ENCODE results near the gene NUP85. TPM values are rescaled to one million over a fixed set of nuclear protein-coding genes. Genes with fewer than 3 reads are reported as not detected.

Gene NUP85
- polyA plus RNA-seq, 1 of the 3 experiments (the other 2 are of a cell fraction): 80.5 TPM

DNA sequence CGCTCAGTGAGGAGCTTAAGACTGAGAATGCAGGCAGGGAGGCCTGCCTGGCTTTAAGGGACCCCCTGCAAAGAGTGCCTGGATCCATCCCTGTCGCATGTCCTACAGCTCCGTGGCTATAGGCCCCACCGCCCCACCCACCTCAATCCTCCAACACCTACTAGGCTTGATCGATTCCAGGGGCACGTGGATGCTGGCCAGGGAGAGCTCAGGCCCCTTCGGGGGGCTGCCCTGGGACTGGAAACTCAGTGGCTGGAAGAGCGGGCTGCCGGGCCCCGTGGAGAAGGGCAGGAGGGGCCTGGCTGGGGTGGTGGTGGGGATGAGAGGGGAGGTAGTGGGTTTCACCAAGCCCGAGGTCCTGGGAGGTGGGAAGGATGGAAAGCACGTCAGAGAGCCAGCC is 33.7 kb downstream of the NUP85 start (continued):
- TF ChIP-seq, protein P1, sequence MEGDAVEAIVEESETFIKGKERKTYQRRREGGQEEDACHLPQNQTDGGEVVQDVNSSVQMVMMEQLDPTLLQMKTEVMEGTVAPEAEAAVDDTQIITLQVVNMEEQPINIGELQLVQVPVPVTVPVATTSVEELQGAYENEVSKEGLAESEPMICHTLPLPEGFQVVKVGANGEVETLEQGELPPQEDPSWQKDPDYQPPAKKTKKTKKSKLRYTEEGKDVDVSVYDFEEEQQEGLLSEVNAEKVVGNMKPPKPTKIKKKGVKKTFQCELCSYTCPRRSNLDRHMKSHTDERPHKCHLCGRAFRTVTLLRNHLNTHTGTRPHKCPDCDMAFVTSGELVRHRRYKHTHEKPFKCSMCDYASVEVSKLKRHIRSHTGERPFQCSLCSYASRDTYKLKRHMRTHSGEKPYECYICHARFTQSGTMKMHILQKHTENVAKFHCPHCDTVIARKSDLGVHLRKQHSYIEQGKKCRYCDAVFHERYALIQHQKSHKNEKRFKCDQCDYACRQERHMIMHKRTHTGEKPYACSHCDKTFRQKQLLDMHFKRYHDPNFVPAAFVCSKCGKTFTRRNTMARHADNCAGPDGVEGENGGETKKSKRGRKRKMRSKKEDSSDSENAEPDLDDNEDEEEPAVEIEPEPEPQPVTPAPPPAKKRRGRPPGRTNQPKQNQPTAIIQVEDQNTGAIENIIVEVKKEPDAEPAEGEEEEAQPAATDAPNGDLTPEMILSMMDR (IDR thresholded peaks at IDR 0.05): no peak

DNA sequence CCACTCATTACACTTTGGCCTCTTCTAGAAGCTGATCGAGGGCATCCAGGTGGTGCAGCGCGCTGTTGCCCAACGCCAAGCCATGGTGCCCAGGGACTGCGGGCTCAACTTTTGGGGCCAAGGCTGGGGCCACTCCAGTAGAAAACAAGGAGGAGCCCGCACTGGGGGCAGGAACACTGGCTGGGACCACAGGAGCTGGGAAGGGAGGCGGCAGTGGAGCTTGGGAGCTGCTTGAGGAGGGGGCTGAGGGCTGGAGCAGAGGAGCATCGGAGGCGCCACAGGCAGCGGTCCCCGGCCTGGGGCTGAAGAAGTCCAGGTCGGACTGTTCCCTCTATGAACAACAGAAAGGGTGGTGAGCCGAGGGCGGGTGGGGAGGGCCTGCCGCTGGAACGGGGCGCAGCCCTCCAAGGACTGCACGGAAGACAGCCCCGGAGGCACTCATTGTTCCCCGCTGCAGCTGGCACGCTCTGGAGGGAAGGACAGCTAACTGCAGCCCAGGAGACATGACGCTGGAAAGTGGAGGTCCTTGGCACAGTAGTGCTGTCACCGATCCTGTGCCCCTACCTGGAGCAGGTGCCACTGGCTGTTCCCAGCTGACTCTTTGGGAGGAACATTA is 34.4 kb downstream of the NUP85 start:
- Histone ChIP-seq H3K9me2 (no peaks in the 10 kb centered on the region), H3K4me3 (ENCODE audit: low read depth in 2 of 2, low read length in 1 of 2) (no peak overlapping the region), H2AFZ (ENCODE audit: low read depth) (no peak overlapping the region), H3K4me1 (ENCODE audit: control insufficient read depth in 1 of 2, insufficient read depth in 2 of 2, low read depth in 1 of 2, low read length in 1 of 2) (no peaks in the 10 kb centered on the region; a peak in 1 of 4 replicates), H3K4me2 (no peak overlapping the region), H3K36me3 (replicated peaks in 1 of 2; ENCODE audit: control insufficient read depth in 1 of 2, insufficient read depth in 2 of 2, low read length in 1 of 2) (peaks cover 45 to 97% of the 10 kb centered on the region in 2 experiments), H3K27ac (ENCODE audit: low read depth in 2 of 2, low read length in 1 of 2) (no peak overlapping the region), H3K27me3 (ENCODE audit: insufficient read depth) (no peaks in the 10 kb centered on the region), H3F3A (replicated peaks; ENCODE audit: insufficient read depth) (peaks cover 29% of the 10 kb centered on the region), H3K79me2 (ENCODE audit: insufficient read depth) (no peaks in the 10 kb centered on the region), H3K9ac (no peak overlapping the region), H3K9me3 (no peaks in the 10 kb centered on the region), H4K20me1 (ENCODE audit: insufficient read depth) (peaks cover 3% of the 10 kb centered on the region; the same call in 1 of the 2 replicates)
- no peak for TF ChIP-seq CHD2 (IDR thresholded peaks at IDR 0.05; ENCODE audit: low read length, partially characterized antibody)
- TF ChIP-seq TAF1 (IDR thresholded peaks at IDR 0.05; ENCODE audit: borderline replicate concordance, low read depth, low read length): no peak
- TF ChIP-seq FOSL2 (IDR thresholded peaks at IDR 0.05; ENCODE audit: borderline replicate concordance, low read depth): no peak
- TF ChIP-seq PBX3 (IDR thresholded peaks at IDR 0.05): no peak
- TF ChIP-seq GATA2 (CRISPR knock-in tag; IDR thresholded peaks at IDR 0.05): no peak
- no peak for TF ChIP-seq SIN3A (IDR thresholded peaks at IDR 0.05; ENCODE audit: borderline replicate concordance, low read depth, low read length)
- no peak for TF ChIP-seq TEAD4 (IDR thresholded peaks at IDR 0.05; ENCODE audit: borderline replicate concordance, insufficient read depth)
- TF ChIP-seq EP300 (IDR thresholded peaks at IDR 0.05; ENCODE audit: borderline replicate concordance in 1 of 2, low read depth in 1 of 2, low read length in 1 of 2): no peak
- TF ChIP-seq, protein P2, sequence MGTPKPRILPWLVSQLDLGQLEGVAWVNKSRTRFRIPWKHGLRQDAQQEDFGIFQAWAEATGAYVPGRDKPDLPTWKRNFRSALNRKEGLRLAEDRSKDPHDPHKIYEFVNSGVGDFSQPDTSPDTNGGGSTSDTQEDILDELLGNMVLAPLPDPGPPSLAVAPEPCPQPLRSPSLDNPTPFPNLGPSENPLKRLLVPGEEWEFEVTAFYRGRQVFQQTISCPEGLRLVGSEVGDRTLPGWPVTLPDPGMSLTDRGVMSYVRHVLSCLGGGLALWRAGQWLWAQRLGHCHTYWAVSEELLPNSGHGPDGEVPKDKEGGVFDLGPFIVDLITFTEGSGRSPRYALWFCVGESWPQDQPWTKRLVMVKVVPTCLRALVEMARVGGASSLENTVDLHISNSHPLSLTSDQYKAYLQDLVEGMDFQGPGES (IDR thresholded peaks at IDR 0.05; ENCODE audit: low read depth, low read length): no peak
- TF ChIP-seq, protein P3, sequence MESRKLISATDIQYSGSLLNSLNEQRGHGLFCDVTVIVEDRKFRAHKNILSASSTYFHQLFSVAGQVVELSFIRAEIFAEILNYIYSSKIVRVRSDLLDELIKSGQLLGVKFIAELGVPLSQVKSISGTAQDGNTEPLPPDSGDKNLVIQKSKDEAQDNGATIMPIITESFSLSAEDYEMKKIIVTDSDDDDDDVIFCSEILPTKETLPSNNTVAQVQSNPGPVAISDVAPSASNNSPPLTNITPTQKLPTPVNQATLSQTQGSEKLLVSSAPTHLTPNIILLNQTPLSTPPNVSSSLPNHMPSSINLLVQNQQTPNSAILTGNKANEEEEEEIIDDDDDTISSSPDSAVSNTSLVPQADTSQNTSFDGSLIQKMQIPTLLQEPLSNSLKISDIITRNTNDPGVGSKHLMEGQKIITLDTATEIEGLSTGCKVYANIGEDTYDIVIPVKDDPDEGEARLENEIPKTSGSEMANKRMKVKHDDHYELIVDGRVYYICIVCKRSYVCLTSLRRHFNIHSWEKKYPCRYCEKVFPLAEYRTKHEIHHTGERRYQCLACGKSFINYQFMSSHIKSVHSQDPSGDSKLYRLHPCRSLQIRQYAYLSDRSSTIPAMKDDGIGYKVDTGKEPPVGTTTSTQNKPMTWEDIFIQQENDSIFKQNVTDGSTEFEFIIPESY (IDR thresholded peaks at IDR 0.05; ENCODE audit: borderline replicate concordance, low read depth): no peak
- TF ChIP-seq, protein P4, sequence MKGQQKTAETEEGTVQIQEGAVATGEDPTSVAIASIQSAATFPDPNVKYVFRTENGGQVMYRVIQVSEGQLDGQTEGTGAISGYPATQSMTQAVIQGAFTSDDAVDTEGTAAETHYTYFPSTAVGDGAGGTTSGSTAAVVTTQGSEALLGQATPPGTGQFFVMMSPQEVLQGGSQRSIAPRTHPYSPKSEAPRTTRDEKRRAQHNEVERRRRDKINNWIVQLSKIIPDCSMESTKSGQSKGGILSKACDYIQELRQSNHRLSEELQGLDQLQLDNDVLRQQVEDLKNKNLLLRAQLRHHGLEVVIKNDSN (IDR thresholded peaks at IDR 0.05; ENCODE audit: borderline replicate concordance, low read depth): no peak
- TF ChIP-seq RXRA (IDR thresholded peaks at IDR 0.05; ENCODE audit: borderline replicate concordance, low read depth): no peak
- no peak for TF ChIP-seq RCOR1 (IDR thresholded peaks at IDR 0.05; ENCODE audit: low read length)
- TF ChIP-seq POLR2AphosphoS5 (IDR thresholded peaks at IDR 0.05; ENCODE audit: low read depth, low read length): no peak
- no peak for TF ChIP-seq GABPA (IDR thresholded peaks at IDR 0.05; ENCODE audit: low read depth)
- no peak for TF ChIP-seq MEF2A (IDR thresholded peaks at IDR 0.05; ENCODE audit: borderline replicate concordance, low read depth)
- TF ChIP-seq, protein P5, sequence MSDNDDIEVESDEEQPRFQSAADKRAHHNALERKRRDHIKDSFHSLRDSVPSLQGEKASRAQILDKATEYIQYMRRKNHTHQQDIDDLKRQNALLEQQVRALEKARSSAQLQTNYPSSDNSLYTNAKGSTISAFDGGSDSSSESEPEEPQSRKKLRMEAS (IDR thresholded peaks at IDR 0.05; ENCODE audit: low read depth): no peak
- no peak for TF ChIP-seq FOXJ3 (CRISPR knock-in tag; IDR thresholded peaks at IDR 0.05)
- WGBS (ENCODE audit: low lambda C conversion rate): 94% methylated on average over 23 of the region's 23 CpGs
- DNase-seq: no peak
- ChIA-PET CTCF (interaction anchor here (0.5 to 11.7 kb wide), 35 partner anchors 8 to 291 kb away, joined by 3 to 136 read pairs (median 4); partner anchors contain the start of genes GGA3, MIF4GD, MRPS7 and NUP85), POLR2A (interaction anchor here (1.1 kb wide), 2 partner anchors 10 to 21 kb away, joined by 3 read pairs; no protein-coding TSS in a partner anchor)

Measured in SK-N-SH (cell line).